HCT116 (cell line): ENCODE results near the gene CLEC19A. TPM values are rescaled to one million over a fixed set of nuclear protein-coding genes. Genes with fewer than 3 reads are reported as not detected.

Experiments used
- ATAC-seq: fragments of 200-7000 bp; cut with Tn5 transposase; 2 replicates; pipeline ENCODE4 v1.9.1; 2020; ENCODE audit warnings: mild to moderate bottlenecking, moderate library complexity
- Bru-seq: library from RNA; stranded (reverse); fragments of 400-500 nt; gene quantifications from one replicate; lab custom pipeline; 2021; lab: Mats Ljungman, UMichigan
- BruChase-seq, 2 experiments: library from RNA; stranded (reverse); fragments of 400-500 nt; gene quantifications; one replicate each; lab custom pipeline; 2021; lab: Mats Ljungman, UMichigan
- BruUV-seq: library from RNA; stranded (reverse); fragments of 400-500 nt; replicated peaks from 2 replicates; lab custom pipeline; 2021; lab: Mats Ljungman, UMichigan
- CTCF ChIA-PET: fragments of 300-600 bp; sonication (Branson Sonifier 250); formaldehyde crosslinking; loops from one replicate; lab custom pipeline; 2021; ENCODE audit warnings: antibody characterized with exemption; lab: Charles Lee
- POLR2A ChIA-PET: fragments of 300-600, 350-600 bp; sonication (Branson Sonifier 250); formaldehyde crosslinking; loops from one replicate; lab custom pipeline; 2021; ENCODE audit warnings: antibody characterized with exemption; lab: Charles Lee
- RAD21 ChIA-PET, 2 experiments: fragments of 300-600 bp; sonication (Branson Sonifier 250); formaldehyde crosslinking; loops; one replicate each; lab custom pipeline; 2023; ENCODE audit warnings: low total read pairs in 2 of 2; ENCODE audit not compliant: uncharacterized antibody in 2 of 2, unreplicated experiment in 2 of 2, low non-redundant PET in 1 of 2; lab: Charles Lee
- DNase-seq: peaks from one replicate; pipeline ENCODE4 v3.0.0-alpha.2; 2010; ENCODE audit warnings: low read depth, low spot score
- H2AFZ ChIP-seq: fragments of 200-600 bp; shearing (Covaris generic), sonication (generic); 2 replicates; pipeline ENCODE4 v1.6.1; 2017; ENCODE audit warnings: low read depth, mixed run types, mixed read lengths, antibody characterized with exemption, low read length; ENCODE audit not compliant: poor library complexity, severe bottlenecking
- H3K27ac ChIP-seq: 2 replicates; pipeline ENCODE4 v1.5.1; 2012; ENCODE audit warnings: low read depth, low read length
- H3K27me3 ChIP-seq: fragments of 200-600 bp; sonication (generic); 2 replicates; pipeline ENCODE4 v1.6.1; 2016; ENCODE audit warnings: mixed run types, low read length, mixed read lengths; ENCODE audit not compliant: insufficient read depth
- H3K36me3 ChIP-seq, 2 experiments: fragments of 200-500 bp in 1 of 2; fragments of 200-600 bp in 1 of 2; sonication (Bioruptor generic) in 1 of 2; sonication (generic) in 1 of 2; 2 replicates each; pipeline versions ENCODE4 v1.5.1 to v1.6.1; 2014 to 2016; ENCODE audit warnings: low read length in 2 of 2, inconsistent platforms in 1 of 2, mixed read lengths in 1 of 2, mixed run types in 1 of 2; ENCODE audit not compliant: insufficient read depth in 2 of 2, control insufficient read depth in 1 of 2
- H3K4me1 ChIP-seq, 2 experiments: fragments of 200-600 bp in 1 of 2; sonication (generic) in 1 of 2; 2 replicates each; pipeline versions ENCODE4 v1.5.1 to v1.6.1; 2012 to 2017; ENCODE audit warnings: low read length in 2 of 2, inconsistent platforms in 1 of 2, mild to moderate bottlenecking in 1 of 2, mixed read lengths in 1 of 2, mixed run types in 1 of 2, moderate library complexity in 1 of 2; ENCODE audit not compliant: insufficient read depth in 2 of 2, control insufficient read depth in 1 of 2
- H3K4me2 ChIP-seq: fragments of 200-600 bp; sonication (generic); 2 replicates; pipeline ENCODE4 v1.6.1; 2017; ENCODE audit warnings: mixed run types, low read length, mixed read lengths
- H3K4me3 ChIP-seq, 2 experiments: fragments of 200-600 bp in 1 of 2; sonication (generic) in 1 of 2; replicated peaks in 1 of 2; 2 replicates each; pipeline ENCODE4 v1.5.1; 2011 to 2016; ENCODE audit warnings: low read length in 2 of 2, control low read depth in 1 of 2, low read depth in 1 of 2, mild to moderate bottlenecking in 1 of 2, mixed read lengths in 1 of 2, mixed run types in 1 of 2
- H3K79me2 ChIP-seq: fragments of 200-600 bp; sonication (generic); 2 replicates; pipeline ENCODE4 v1.6.1; 2017; ENCODE audit warnings: mild to moderate bottlenecking, mixed run types, low read length, moderate library complexity, mixed read lengths; ENCODE audit not compliant: insufficient read depth
- H3K9ac ChIP-seq: fragments of 200-600 bp; sonication (generic); 2 replicates; pipeline ENCODE4 v1.6.1; 2016; ENCODE audit warnings: low read length, mixed read lengths
- H3K9me2 ChIP-seq: fragments of 200-600 bp; sonication (generic), shearing (Covaris generic); 2 replicates; pipeline ENCODE4 v1.6.1; 2017; ENCODE audit warnings: mixed run types, mild to moderate bottlenecking, moderate library complexity; ENCODE audit not compliant: insufficient read depth
- H3K9me3 ChIP-seq, 2 experiments: fragments of 200-500 bp in 1 of 2; fragments of 200-600 bp in 1 of 2; sonication (Bioruptor generic) in 1 of 2; sonication (generic) in 1 of 2; 2 replicates each; pipeline ENCODE4 v1.6.1; 2014 to 2017; ENCODE audit warnings: low read length in 2 of 2, mixed read lengths in 2 of 2, inconsistent platforms in 1 of 2, low read depth in 1 of 2, mild to moderate bottlenecking in 1 of 2, mixed run types in 1 of 2, moderate library complexity in 1 of 2; ENCODE audit not compliant: control insufficient read depth in 1 of 2, insufficient read depth in 1 of 2
- H4K20me1 ChIP-seq: fragments of 200-600 bp; sonication (generic), shearing (Covaris generic); 2 replicates; pipeline ENCODE4 v1.6.1; 2017; ENCODE audit warnings: mixed run types, mild to moderate bottlenecking, moderate library complexity; ENCODE audit not compliant: insufficient read depth
- ATF3 ChIP-seq: IDR thresholded peaks from 2 replicates; pipeline ENCODE4 v1.6.1; 2012
- CEBPB ChIP-seq: IDR thresholded peaks from 2 replicates; pipeline ENCODE4 v1.6.1; 2012; ENCODE audit warnings: low read depth
- CTCF ChIP-seq, 3 experiments: fragments of 200-600 bp in 1 of 3; sonication (generic) in 1 of 3; IDR thresholded peaks in 2 of 3; conservative IDR thresholded peaks in 1 of 3; 2 replicates each; pipeline ENCODE4 v1.5.1; 2012 to 2017; ENCODE audit warnings: low read depth in 2 of 3, low read length in 2 of 3, antibody characterized with exemption in 1 of 3, borderline replicate concordance in 1 of 3, control low read depth in 1 of 3, mild to moderate bottlenecking in 1 of 3, mixed read lengths in 1 of 3, mixed run types in 1 of 3, moderate library complexity in 1 of 3; ENCODE audit not compliant: insufficient read depth in 1 of 3
- FOSL1 ChIP-seq: IDR thresholded peaks from 2 replicates; pipeline ENCODE4 v1.6.1; 2012; ENCODE audit warnings: low read depth
- JUND ChIP-seq: IDR thresholded peaks from 2 replicates; pipeline ENCODE4 v1.6.1; 2012
- POLR2AphosphoS5 ChIP-seq: IDR thresholded peaks from 2 replicates; pipeline ENCODE4 v1.6.1; 2011; ENCODE audit warnings: mild to moderate bottlenecking, low read depth, low read length, moderate library complexity
- REST ChIP-seq: IDR thresholded peaks from 2 replicates; pipeline ENCODE4 v1.6.1; 2012; ENCODE audit warnings: low read depth
- SRF ChIP-seq: IDR thresholded peaks from 2 replicates; pipeline ENCODE4 v1.6.1; 2012; ENCODE audit warnings: low read depth
- TCF7L2 ChIP-seq: IDR thresholded peaks from 2 replicates; pipeline ENCODE4 v1.7.0; 2011; ENCODE audit warnings: borderline replicate concordance, inconsistent platforms; ENCODE audit not compliant: insufficient read depth, insufficient read length; ENCODE audit errors: extremely low read depth
- ZFX ChIP-seq: fragments of 450-650 bp; IDR thresholded peaks from 2 replicates; pipeline ENCODE4 v1.6.1; 2017
- ZNF274 ChIP-seq: fragments of 200-500 bp; sonication (Bioruptor generic); IDR thresholded peaks from 2 replicates; pipeline ENCODE4 v1.6.1; 2014; ENCODE audit warnings: mild to moderate bottlenecking, low read depth, low read length, inconsistent platforms
- intact Hi-C: fragments of 100-400 bp; cut with micrococcal nuclease; formaldehyde crosslinking; loops from 2 replicates; pipeline ENCODE4 v1.10.0; 2022
- long read RNA-seq: library from polyadenylated mRNA; unstranded; transcript quantifications from one replicate; pipeline ENCODE4 v2.0.0, GENCODE V29; 2021; ENCODE audit not compliant: unreplicated experiment
- polyA plus RNA-seq: library from polyadenylated mRNA; unstranded; fragments of >200 nt; gene quantifications from 2 replicates; pipeline ENCODE4 v1.2.1, GENCODE V29; 2012; ENCODE audit warnings: missing spikeins
- total RNA-seq: library from RNA; stranded (reverse); gene quantifications from one replicate; pipeline ENCODE4 v1.2.1, GENCODE V29; 2021; ENCODE audit not compliant: unreplicated experiment

CLEC19A gene
- total RNA-seq (not detected), Bru-seq, nascent RNA (percentile 13 among the genes with signal in this experiment), BruChase-seq, experiment 1, labeled RNA remaining after a 6-hour chase (percentile 14 among the genes with signal in this experiment), BruChase-seq, experiment 2, labeled RNA remaining after a 2-hour chase (percentile 18 among the genes with signal in this experiment)
- not detected in 2 replicates for polyA plus RNA-seq
- long read RNA-seq = 0 reads

- no TSS peak for BruUV-seq
- Histone ChIP-seq H3K4me1 (peaks cover 25 to 32% of the 10 kb centered on the region in 2 experiments), H2AFZ (no peak within 1 kb of the TSS), H3K36me3 (no peaks in the 10 kb centered on the region), H3K9me2 (no peaks in the 10 kb centered on the region), H3K79me2 (no peaks in the 10 kb centered on the region), H3K4me2 (no peak within 1 kb of the TSS), H3K9ac (no peak within 1 kb of the TSS), H3K4me3 (no peak within 1 kb of the TSS), H3K9me3 (no peaks in the 10 kb centered on the region), H4K20me1 (no peaks in the 10 kb centered on the region), H3K27me3 (no peaks in the 10 kb centered on the region), H3K27ac (peak within 1 kb of the TSS; percentile 51; the same call in 1 of the 2 replicates)
- POLR2A ChIA-PET = no interaction called here
- TF ChIP-seq POLR2AphosphoS5 (no peak), SRF (no peak), CTCF (IDR thresholded peaks at IDR 0.05 in 2 of 3, conservative IDR thresholded peaks at IDR 0.05 in 1 of 3; ENCODE audit: borderline replicate concordance in 1 of 3, insufficient read depth in 1 of 3, low read depth in 2 of 3, low read length in 2 of 3) (no peak), ATF3 (no peak), CEBPB (no peak), REST (no peak), ZNF274 (no peak), TCF7L2 (no peak), JUND (no peak), FOSL1 (no peak), ZFX (no peak)
- CTCF ChIA-PET = no interaction called here
- RAD21 ChIA-PET = no interaction called here
- ATAC-seq = no peak
- intact Hi-C loops = no loop called here
- no peak for DNase-seq
Observed at GRCh38 chr16:19285431-19285830, at the start of gene CLEC19A. Gene CLEC19A, plus strand, starts transcription at chr16:19285731. Its CDS starts 121 bp downstream, at chr16:19285852.
